HepG2 (cell line): Measurements from ENCODE around the gene PLXNA4. TPM values are rescaled to one million over a fixed set of nuclear protein-coding genes. Genes with fewer than 3 reads are reported as not detected.

Experiments used
- ATAC-seq: fragments of 200-7000 bp; cut with Tn5 transposase; 3 replicates; pipeline ENCODE4 v1.9.1; 2020; ENCODE audit warnings: mild to moderate bottlenecking, moderate library complexity
- BruUV-seq: library from RNA; stranded (reverse); fragments of 400-500 nt; replicated peaks from 2 replicates; lab custom pipeline; 2021; lab: Mats Ljungman, UMichigan
- CTCF ChIA-PET: fragments of 300-600 bp; formaldehyde crosslinking; extraction: SDS; loops from one replicate; lab custom pipeline; 2021; ENCODE audit warnings: low total read pairs, inconsistent platforms, low intra/inter-chr PET ratio; lab: Yijun Ruan, JAX
- POLR2A ChIA-PET: fragments of 350-600 bp; sonication (Branson Sonifier 250); formaldehyde crosslinking; loops from one replicate; lab custom pipeline; 2020; ENCODE audit warnings: antibody characterized with exemption, inconsistent platforms; lab: Yijun Ruan, JAX
- DNase-seq: peaks from one replicate; pipeline ENCODE4 v3.0.0-alpha.2; 2015; ENCODE audit warnings: low spot score
- FAIRE-seq: peaks from 3 replicates; lab custom pipeline; 2011; peaks lifted over from hg19 to GRCh38; lab: Jason Lieb, UNC
- H2AFZ ChIP-seq: one replicate; pipeline ENCODE4 v1.6.1; 2011; ENCODE audit warnings: low read length, inconsistent platforms
- H3K27ac ChIP-seq: fragments of 300-600 bp; 3 replicates; pipeline ENCODE4 v1.8.0; 2011; ENCODE audit warnings: mixed run types, mild to moderate bottlenecking, mixed read lengths, low read length, inconsistent platforms; ENCODE audit not compliant: insufficient read depth; ENCODE audit errors: extremely low read length
- H3K27me3 ChIP-seq, 2 experiments: fragments of 200-600 bp in 1 of 2; 2 replicates in 1 of 2; 3 replicates in 1 of 2; pipeline versions ENCODE4 v1.6.0 to v1.8.0; 2011; ENCODE audit warnings: low read length in 2 of 2, mild to moderate bottlenecking in 2 of 2, moderate library complexity in 2 of 2, inconsistent platforms in 1 of 2; ENCODE audit not compliant: insufficient read depth in 2 of 2, control insufficient read depth in 1 of 2
- H3K36me3 ChIP-seq, 2 experiments: fragments of 200-600 bp in 1 of 2; replicated peaks in 1 of 2; 2 replicates in 1 of 2; 3 replicates in 1 of 2; pipeline versions ENCODE4 v1.5.1 to v1.8.0; 2011; ENCODE audit warnings: low read length in 2 of 2, inconsistent platforms in 1 of 2; ENCODE audit not compliant: insufficient read depth in 2 of 2, control insufficient read depth in 1 of 2
- H3K4me1 ChIP-seq: 2 replicates; pipeline ENCODE4 v1.5.1; 2012; ENCODE audit warnings: low read length, inconsistent platforms; ENCODE audit not compliant: insufficient read depth
- H3K4me2 ChIP-seq: 2 replicates; pipeline ENCODE4 v1.6.0; 2011; ENCODE audit warnings: low read depth, low read length, inconsistent platforms
- H3K4me3 ChIP-seq, 3 experiments: fragments of 200-600 bp in 1 of 3; sonication (generic), shearing (Covaris generic) in 1 of 3; replicated peaks in 1 of 3; 2 replicates each; pipeline ENCODE4 v1.5.1; 2011 to 2016; ENCODE audit warnings: low read length in 3 of 3, inconsistent platforms in 2 of 3, low read depth in 2 of 3, mild to moderate bottlenecking in 2 of 3, control low read depth in 1 of 3, mixed read lengths in 1 of 3; ENCODE audit not compliant: insufficient read depth in 1 of 3
- H3K79me2 ChIP-seq: one replicate; pipeline ENCODE4 v1.6.1; 2011; ENCODE audit warnings: low read length, inconsistent platforms; ENCODE audit not compliant: insufficient read depth
- H3K9ac ChIP-seq: 2 replicates; pipeline ENCODE4 v1.6.0; 2011; ENCODE audit warnings: mild to moderate bottlenecking, low read depth, low read length, inconsistent platforms; ENCODE audit not compliant: insufficient read depth
- H3K9me3 ChIP-seq: 2 replicates; pipeline ENCODE4 v1.5.1; 2012; ENCODE audit warnings: mild to moderate bottlenecking, low read length
- H4K20me1 ChIP-seq: 2 replicates; pipeline ENCODE4 v1.6.0; 2011; ENCODE audit warnings: inconsistent platforms, mild to moderate bottlenecking, low read length, moderate library complexity; ENCODE audit not compliant: insufficient read depth
- KDM3A ChIP-seq: IDR thresholded peaks from 2 replicates; pipeline ENCODE4 v1.6.1; 2018; ENCODE audit warnings: low read depth, missing compliant biosample characterization
- TEAD2 ChIP-seq: sonication (generic); formaldehyde crosslinking; IDR thresholded peaks from 2 replicates; pipeline ENCODE4 v1.9.0; 2021; ENCODE audit warnings: missing genetic modification reagents
- ZFYVE20 ChIP-seq: sonication (generic); formaldehyde crosslinking; IDR thresholded peaks from 2 replicates; pipeline ENCODE4 v1.8.0; 2023; ENCODE audit warnings: low read depth, mild to moderate bottlenecking, moderate library complexity, missing genetic modification reagents, borderline replicate concordance
- ZNF7 ChIP-seq: IDR thresholded peaks from 2 replicates; pipeline ENCODE4 v1.6.1; 2016; ENCODE audit warnings: missing biosample characterization, missing genetic modification reagents
- WGBS: methylation state at CpG from one replicate; pipeline ENCODE4 v1.1.6; 2017; ENCODE audit warnings: low lambda C conversion rate; 5-methylcytosine and 5-hydroxymethylcytosine counted together
- in situ Hi-C: cut with HindIII; loops from 2 replicates; pipeline ENCODE4 v1.10.0; 2017; ENCODE audit warnings: low pct_unique_long_range_greater_than_20kb; ENCODE audit not compliant: extremely low pct_ligation_motif_present
- intact Hi-C: fragments of 100-400 bp; cut with micrococcal nuclease; formaldehyde crosslinking; loops from one replicate; pipeline ENCODE4 v1.10.0; 2022; ENCODE audit not compliant: unreplicated experiment
- polyA plus RNA-seq, 8 experiments: library from polyadenylated mRNA; depleted of rRNA in 3 of 8; stranded (reverse) in 7 of 8; unstranded in 1 of 8; fragments of >200 nt; fragmentation: Illumina TruSeq in 4 of 8; extraction: Trizol in 4 of 8; gene quantifications; 2 replicates each; pipeline versions ENCODE4 v1.2.1 to v1.2.3, GENCODE V29; 2011 to 2016; ENCODE audit warnings: low read depth in 4 of 8, missing spikeins in 1 of 8, mixed read lengths in 1 of 8; ENCODE audit not compliant: insufficient read depth in 1 of 8
- total RNA-seq, 5 experiments: library from RNA; depleted of rRNA; stranded (reverse); fragments of >200 nt; fragmentation: Illumina TruSeq; extraction: Trizol; gene quantifications; 2 replicates each; pipeline ENCODE4 v1.2.3, GENCODE V29; 2016; ENCODE audit warnings: low read depth in 1 of 5
- TF ChIP-seq, protein P1 (sequence below): fragments of 450-650 bp; IDR thresholded peaks from 2 replicates; pipeline ENCODE4 v1.6.1; 2016
- TF ChIP-seq, protein P2 (sequence below): sonication (generic); formaldehyde crosslinking; IDR thresholded peaks from 2 replicates; pipeline ENCODE4 v1.4.0; 2020; ENCODE audit warnings: missing genetic modification reagents, borderline replicate concordance
- TF ChIP-seq, protein P3 (sequence below): sonication (generic); formaldehyde crosslinking; IDR thresholded peaks from 2 replicates; pipeline ENCODE4 v1.4.0; 2020; ENCODE audit warnings: missing genetic modification reagents, mild to moderate bottlenecking, borderline replicate concordance
- TF ChIP-seq, protein P4 (sequence below): sonication (generic); formaldehyde crosslinking; IDR thresholded peaks from 2 replicates; pipeline ENCODE4 v1.8.1; 2023; ENCODE audit warnings: missing genetic modification reagents, mild to moderate bottlenecking, borderline replicate concordance

PLXNA4 gene
- total and polyA plus RNA-seq, 2 of the 13 experiments (the other 11 are each of a cell fraction or from before 2014, with no cell fraction given): 0.01 to 0.04 TPM

DNA sequence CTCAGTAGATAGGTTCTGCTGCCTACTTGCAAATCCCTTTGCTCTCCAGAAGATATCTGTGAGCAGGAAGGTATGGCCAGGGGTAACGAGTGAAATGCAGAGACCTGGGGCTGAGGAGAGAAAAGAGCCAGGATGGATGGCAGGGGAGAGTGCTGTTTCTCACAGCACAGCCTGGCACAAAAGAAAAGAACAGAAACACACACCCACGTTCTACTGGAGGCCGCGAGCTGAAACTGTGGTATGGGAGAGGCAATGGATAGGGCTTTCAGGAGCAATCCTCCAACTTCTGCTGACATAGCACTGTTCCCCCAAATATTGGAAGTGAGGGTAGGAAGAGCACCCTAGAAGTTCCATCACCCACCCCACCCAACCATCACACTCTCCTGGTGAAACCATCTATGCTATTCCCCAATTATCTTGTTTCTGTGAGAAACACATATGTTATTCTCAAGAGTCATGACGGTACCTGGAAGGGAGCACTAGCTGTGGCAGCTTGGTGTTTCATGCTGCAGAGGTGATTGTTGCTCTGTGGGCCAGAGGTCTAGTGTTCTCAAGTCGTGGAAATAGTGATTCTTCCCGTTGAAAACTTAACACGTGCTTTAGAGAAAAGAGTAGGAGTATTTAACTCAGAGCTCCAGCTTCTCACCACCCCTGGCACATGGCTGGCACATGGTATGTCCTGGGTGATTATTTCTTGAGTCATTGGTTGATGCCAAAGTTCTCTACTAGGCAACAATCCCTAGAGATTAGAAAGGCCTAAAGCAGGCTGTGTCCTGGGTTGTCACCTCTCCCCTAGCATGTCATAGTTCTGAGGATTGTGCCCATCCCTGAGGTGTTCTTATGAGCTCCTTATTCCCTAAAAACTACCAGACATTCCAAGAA, 198.3 kb downstream of the PLXNA4 start:
- Histone ChIP-seq H3K27ac (no peak overlapping the region), H3K9me3 (no peaks in the 10 kb centered on the region), H3K27me3 (no peaks in the 10 kb centered on the region; a peak in 1 of 5 replicates), H3K9ac (no peak overlapping the region), H3K79me2 (no peaks in the 10 kb centered on the region), H3K4me2 (no peak overlapping the region), H2AFZ (no peak overlapping the region), H4K20me1 (no peaks in the 10 kb centered on the region), H3K4me3 (no peak overlapping the region), H3K4me1 (no peaks in the 10 kb centered on the region), H3K36me3 (no peaks in the 10 kb centered on the region)
- intact Hi-C loops (no loop called here), in situ Hi-C loops (no loop called here)
- no peak for FAIRE-seq
- BruUV-seq: no TSS peak
- CTCF ChIA-PET: no interaction called here
- no peak for ATAC-seq
- TF ChIP-seq, protein P1, sequence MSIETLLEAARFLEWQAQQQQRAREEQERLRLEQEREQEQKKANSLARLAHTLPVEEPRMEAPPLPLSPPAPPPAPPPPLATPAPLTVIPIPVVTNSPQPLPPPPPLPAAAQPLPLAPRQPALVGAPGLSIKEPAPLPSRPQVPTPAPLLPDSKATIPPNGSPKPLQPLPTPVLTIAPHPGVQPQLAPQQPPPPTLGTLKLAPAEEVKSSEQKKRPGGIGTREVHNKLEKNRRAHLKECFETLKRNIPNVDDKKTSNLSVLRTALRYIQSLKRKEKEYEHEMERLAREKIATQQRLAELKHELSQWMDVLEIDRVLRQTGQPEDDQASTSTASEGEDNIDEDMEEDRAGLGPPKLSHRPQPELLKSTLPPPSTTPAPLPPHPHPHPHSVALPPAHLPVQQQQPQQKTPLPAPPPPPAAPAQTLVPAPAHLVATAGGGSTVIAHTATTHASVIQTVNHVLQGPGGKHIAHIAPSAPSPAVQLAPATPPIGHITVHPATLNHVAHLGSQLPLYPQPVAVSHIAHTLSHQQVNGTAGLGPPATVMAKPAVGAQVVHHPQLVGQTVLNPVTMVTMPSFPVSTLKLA: peak; percentile 83
- TF ChIP-seq ZFYVE20 (CRISPR knock-in tag): no peak
- WGBS: 38% methylated on average over 8 of the region's 8 CpGs
- POLR2A ChIA-PET: no interaction called here
- no peak for DNase-seq

DNA sequence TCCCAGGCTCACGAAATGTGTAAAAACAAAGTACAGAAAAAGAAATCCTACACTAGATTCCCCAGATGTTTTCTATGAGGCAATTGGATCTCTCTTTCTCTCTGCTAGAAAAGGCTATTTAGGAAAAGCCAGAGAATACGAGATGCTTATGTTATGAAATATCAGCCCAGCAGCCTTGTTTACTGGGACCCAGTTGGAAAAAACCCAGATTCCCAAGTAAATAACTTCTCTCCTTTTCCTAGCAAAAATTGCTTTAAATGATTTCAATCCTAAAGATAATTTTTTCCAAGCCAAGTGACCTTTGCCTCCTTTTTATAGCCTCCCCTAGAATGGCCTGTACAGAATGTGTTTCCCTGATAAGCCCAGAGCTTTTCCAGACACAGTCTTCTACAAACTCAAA, 199.3 kb downstream of the PLXNA4 start:
- no peak for FAIRE-seq
- Histone ChIP-seq H3K4me2 (no peak overlapping the region), H4K20me1 (no peaks in the 10 kb centered on the region), H3K27ac (no peak overlapping the region), H3K9ac (no peak overlapping the region), H3K36me3 (no peaks in the 10 kb centered on the region), H3K4me3 (no peak overlapping the region), H3K79me2 (no peaks in the 10 kb centered on the region), H3K4me1 (no peaks in the 10 kb centered on the region), H2AFZ (no peak overlapping the region), H3K27me3 (no peaks in the 10 kb centered on the region; a peak in 1 of 5 replicates), H3K9me3 (no peaks in the 10 kb centered on the region)
- POLR2A ChIA-PET: no interaction called here
- CTCF ChIA-PET: no interaction called here
- no peak for DNase-seq
- no TSS peak for BruUV-seq
- ATAC-seq: no peak
- in situ Hi-C loops (no loop called here), intact Hi-C loops (no loop called here)
- 0% methylated on average over 2 of the region's 2 CpGs for WGBS
- no peak for TF ChIP-seq TEAD2 (CRISPR knock-in tag)
- TF ChIP-seq ZNF7: no peak
- TF ChIP-seq, protein P2, sequence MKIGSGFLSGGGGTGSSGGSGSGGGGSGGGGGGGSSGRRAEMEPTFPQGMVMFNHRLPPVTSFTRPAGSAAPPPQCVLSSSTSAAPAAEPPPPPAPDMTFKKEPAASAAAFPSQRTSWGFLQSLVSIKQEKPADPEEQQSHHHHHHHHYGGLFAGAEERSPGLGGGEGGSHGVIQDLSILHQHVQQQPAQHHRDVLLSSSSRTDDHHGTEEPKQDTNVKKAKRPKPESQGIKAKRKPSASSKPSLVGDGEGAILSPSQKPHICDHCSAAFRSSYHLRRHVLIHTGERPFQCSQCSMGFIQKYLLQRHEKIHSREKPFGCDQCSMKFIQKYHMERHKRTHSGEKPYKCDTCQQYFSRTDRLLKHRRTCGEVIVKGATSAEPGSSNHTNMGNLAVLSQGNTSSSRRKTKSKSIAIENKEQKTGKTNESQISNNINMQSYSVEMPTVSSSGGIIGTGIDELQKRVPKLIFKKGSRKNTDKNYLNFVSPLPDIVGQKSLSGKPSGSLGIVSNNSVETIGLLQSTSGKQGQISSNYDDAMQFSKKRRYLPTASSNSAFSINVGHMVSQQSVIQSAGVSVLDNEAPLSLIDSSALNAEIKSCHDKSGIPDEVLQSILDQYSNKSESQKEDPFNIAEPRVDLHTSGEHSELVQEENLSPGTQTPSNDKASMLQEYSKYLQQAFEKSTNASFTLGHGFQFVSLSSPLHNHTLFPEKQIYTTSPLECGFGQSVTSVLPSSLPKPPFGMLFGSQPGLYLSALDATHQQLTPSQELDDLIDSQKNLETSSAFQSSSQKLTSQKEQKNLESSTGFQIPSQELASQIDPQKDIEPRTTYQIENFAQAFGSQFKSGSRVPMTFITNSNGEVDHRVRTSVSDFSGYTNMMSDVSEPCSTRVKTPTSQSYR: no peak
- TF ChIP-seq, protein P3, sequence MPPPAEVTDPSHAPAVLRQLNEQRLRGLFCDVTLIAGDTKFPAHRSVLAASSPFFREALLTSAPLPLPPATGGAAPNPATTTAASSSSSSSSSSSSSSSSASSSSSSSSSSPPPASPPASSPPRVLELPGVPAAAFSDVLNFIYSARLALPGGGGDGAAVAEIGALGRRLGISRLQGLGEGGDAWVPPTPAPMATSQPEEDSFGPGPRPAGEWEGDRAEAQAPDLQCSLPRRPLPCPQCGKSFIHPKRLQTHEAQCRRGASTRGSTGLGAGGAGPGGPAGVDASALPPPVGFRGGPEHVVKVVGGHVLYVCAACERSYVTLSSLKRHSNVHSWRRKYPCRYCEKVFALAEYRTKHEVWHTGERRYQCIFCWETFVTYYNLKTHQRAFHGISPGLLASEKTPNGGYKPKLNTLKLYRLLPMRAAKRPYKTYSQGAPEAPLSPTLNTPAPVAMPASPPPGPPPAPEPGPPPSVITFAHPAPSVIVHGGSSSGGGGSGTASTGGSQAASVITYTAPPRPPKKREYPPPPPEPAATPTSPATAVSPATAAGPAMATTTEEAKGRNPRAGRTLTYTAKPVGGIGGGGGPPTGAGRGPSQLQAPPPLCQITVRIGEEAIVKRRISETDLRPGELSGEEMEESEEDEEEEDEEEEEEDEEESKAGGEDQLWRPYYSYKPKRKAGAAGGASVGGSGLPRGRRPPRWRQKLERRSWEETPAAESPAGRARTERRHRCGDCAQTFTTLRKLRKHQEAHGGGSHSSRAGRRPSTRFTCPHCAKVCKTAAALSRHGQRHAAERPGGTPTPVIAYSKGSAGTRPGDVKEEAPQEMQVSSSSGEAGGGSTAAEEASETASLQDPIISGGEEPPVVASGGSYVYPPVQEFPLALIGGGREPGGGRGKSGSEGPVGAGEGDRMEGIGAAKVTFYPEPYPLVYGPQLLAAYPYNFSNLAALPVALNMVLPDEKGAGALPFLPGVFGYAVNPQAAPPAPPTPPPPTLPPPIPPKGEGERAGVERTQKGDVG (CRISPR knock-in tag): no peak
- TF ChIP-seq, protein P4, sequence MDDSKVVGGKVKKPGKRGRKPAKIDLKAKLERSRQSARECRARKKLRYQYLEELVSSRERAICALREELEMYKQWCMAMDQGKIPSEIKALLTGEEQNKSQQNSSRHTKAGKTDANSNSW: no peak
- TF ChIP-seq KDM3A (CRISPR knock-in tag): no peak
